Cardiac muscle cell (in vitro differentiated cells and primary cell): ENCODE measurements around the gene RNF145. TPM values are rescaled to one million over a fixed set of nuclear protein-coding genes. Genes with fewer than 3 reads are reported as not detected.
"Not testable (repeated sequence)": the region's sequence is repeated elsewhere in the genome, so short reads cannot be mapped to it uniquely, and the experiment has no call there.

Experiments used
- DNase-seq, 2 donors: peaks; one replicate each; pipeline versions ENCODE4 v3.0.0 to v3.0.0-alpha.2; 2010 to 2017; ENCODE audit warnings: low read depth in 1 of 2, low spot score in 1 of 2
- H3K27ac ChIP-seq: fragments of 200-600 bp; sonication (generic); 2 replicates; pipeline ENCODE4 v1.5.1; 2016
- H3K27me3 ChIP-seq: fragments of 200-600 bp; sonication (generic); 2 replicates; pipeline ENCODE4 v1.6.0; 2016; ENCODE audit warnings: control low read depth
- H3K36me3 ChIP-seq: fragments of 200-600 bp; sonication (generic); 2 replicates; pipeline ENCODE4 v1.5.1; 2016; ENCODE audit warnings: control low read depth
- H3K4me1 ChIP-seq: fragments of 200-600 bp; sonication (generic); 2 replicates; pipeline ENCODE4 v1.8.1; 2017; ENCODE audit warnings: low read depth, mild to moderate bottlenecking, mixed run types
- H3K4me3 ChIP-seq: fragments of 200-600 bp; sonication (generic); 2 replicates; pipeline ENCODE4 v1.5.1; 2016; ENCODE audit warnings: mild to moderate bottlenecking
- H3K9me3 ChIP-seq: fragments of 200-600 bp; sonication (generic); 2 replicates; pipeline ENCODE4 v1.5.1; 2017; ENCODE audit warnings: low read depth, mild to moderate bottlenecking, control low read depth
- polyA plus RNA-seq: library from polyadenylated mRNA; unstranded; fragments of >200 nt; fragmentation: Nextera tagmentation; extraction: Ambion mirVana; gene quantifications from 2 replicates; pipeline ENCODE4 v1.2.1, GENCODE V29; 2016
- total RNA-seq: library from RNA; depleted of rRNA; stranded (reverse); fragments of >200 nt; gene quantifications from 2 replicates; pipeline ENCODE4 v1.2.3, GENCODE V29; 2016
- TF ChIP-seq, protein P1 (sequence below): IDR thresholded peaks from 2 replicates; pipeline ENCODE4 v1.5.1; 2012; ENCODE audit warnings: low read depth, mild to moderate bottlenecking, low read length

Gene RNF145
- total and polyA plus RNA-seq, 2 experiments from 2014 or later: 17.1 to 38.7 TPM

DNA sequence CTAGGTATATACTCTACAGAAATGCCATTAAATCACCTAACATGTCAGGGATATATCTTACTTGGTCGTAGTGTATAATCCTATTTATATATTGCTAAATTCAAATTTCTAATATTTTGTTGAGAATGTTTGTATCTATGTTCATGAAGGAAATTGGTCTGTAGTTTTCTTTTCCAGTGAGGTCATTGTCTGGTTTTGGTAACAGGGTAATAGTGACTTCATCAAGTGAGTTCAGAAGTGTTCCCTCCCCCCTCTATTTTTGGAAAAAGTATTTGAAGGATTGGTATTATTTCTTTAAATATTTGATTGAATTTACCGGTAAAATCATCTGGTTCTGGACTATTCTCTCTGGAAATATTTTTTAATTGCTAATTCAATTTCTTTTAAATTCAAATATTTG lies 86.2 kb downstream of the RNF145 start:
- H3K4me1 ChIP-seq: no peaks in the 10 kb centered on the region
- H3K9me3 ChIP-seq: no peaks in the 10 kb centered on the region
- DNase-seq: no peak
- H3K36me3 ChIP-seq: no peaks in the 10 kb centered on the region
- TF ChIP-seq, protein P1, sequence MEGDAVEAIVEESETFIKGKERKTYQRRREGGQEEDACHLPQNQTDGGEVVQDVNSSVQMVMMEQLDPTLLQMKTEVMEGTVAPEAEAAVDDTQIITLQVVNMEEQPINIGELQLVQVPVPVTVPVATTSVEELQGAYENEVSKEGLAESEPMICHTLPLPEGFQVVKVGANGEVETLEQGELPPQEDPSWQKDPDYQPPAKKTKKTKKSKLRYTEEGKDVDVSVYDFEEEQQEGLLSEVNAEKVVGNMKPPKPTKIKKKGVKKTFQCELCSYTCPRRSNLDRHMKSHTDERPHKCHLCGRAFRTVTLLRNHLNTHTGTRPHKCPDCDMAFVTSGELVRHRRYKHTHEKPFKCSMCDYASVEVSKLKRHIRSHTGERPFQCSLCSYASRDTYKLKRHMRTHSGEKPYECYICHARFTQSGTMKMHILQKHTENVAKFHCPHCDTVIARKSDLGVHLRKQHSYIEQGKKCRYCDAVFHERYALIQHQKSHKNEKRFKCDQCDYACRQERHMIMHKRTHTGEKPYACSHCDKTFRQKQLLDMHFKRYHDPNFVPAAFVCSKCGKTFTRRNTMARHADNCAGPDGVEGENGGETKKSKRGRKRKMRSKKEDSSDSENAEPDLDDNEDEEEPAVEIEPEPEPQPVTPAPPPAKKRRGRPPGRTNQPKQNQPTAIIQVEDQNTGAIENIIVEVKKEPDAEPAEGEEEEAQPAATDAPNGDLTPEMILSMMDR: no peak
- H3K27me3 ChIP-seq: no peaks in the 10 kb centered on the region
- no peak overlapping the region for H3K27ac ChIP-seq
- no peak overlapping the region for H3K4me3 ChIP-seq

DNA sequence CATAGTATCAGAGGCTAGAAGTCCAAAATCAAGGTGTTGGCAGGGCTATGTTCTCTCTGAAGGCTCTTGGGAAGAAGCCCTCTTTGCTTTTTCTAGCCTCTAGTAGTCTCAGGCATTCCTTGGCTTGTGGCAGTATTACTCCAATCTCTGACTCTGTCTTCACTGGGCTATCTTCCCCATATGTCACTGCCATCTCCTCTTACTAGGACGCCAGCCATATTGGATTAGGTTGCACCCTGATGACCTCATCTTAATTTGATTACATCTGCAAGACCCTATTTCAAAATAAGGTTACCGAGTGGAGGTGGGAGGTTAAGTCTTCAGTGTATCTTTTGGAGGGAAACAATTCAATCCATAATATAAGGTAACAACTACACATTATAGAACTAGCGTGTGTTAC lies 88.3 kb downstream of the RNF145 start:
- TF ChIP-seq, protein P1: no peak
- H3K36me3 ChIP-seq: no peaks in the 10 kb centered on the region
- H3K4me1 ChIP-seq: peaks cover 3% of the 10 kb centered on the region
- DNase-seq: no peak
- no peaks in the 10 kb centered on the region for H3K27me3 ChIP-seq
- H3K4me3 ChIP-seq: no peak overlapping the region
- no peaks in the 10 kb centered on the region for H3K9me3 ChIP-seq
- no peak overlapping the region for H3K27ac ChIP-seq

DNA sequence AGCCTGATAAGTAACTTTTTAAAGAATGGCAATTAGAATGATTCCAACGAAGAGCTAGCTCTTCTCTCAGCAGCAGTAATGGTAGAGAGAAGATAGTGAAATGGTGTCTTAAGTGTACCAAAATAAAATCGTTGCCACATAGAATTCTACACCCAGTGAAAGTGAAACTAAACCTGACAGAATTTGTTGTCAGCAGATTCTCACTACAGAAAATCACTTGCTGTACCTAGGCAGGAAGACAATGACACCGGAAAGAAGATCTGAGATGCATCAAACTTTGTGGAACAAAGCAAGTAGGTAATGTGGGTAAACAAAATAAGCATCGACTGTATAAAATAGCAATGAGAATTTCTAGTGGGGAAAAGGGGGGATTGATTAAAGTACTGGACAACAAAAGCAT lies 88.9 kb downstream of the RNF145 start:
- DNase-seq: no peak

DNA sequence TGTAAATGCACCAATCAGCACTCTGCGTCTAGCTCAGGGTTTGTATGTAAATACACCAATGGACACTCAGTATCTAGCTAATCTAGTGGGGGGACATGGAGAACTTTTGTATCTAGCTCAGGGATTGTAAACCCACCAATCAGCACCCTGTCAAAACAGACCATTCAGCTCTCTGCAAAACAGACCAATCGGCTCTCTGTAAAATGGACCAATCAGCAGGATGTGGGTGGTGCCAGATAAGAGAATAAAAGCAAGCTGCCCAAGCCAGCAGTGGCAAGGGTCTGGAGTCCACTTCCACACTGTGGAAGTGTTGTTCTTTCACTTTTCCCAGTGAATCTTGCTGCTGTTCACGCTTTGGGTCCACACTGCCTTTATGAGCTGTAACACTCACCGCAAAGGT lies 89.5 kb downstream of the RNF145 start:
- H3K27ac ChIP-seq, DNase-seq, H3K27me3 ChIP-seq, H3K4me1 ChIP-seq, H3K4me3 ChIP-seq, H3K9me3 ChIP-seq, H3K36me3 ChIP-seq: not testable (repeated sequence)

More for the DNA sequence above, 88.9 kb downstream of the RNF145 start:
- Histone ChIP-seq H3K27me3 (no peaks in the 10 kb centered on the region), H3K36me3 (no peaks in the 10 kb centered on the region), H3K27ac (no peak overlapping the region), H3K9me3 (no peaks in the 10 kb centered on the region), H3K4me1 (peaks cover 3% of the 10 kb centered on the region), H3K4me3 (no peak overlapping the region)
- TF ChIP-seq, protein P1: no peak

DNA sequence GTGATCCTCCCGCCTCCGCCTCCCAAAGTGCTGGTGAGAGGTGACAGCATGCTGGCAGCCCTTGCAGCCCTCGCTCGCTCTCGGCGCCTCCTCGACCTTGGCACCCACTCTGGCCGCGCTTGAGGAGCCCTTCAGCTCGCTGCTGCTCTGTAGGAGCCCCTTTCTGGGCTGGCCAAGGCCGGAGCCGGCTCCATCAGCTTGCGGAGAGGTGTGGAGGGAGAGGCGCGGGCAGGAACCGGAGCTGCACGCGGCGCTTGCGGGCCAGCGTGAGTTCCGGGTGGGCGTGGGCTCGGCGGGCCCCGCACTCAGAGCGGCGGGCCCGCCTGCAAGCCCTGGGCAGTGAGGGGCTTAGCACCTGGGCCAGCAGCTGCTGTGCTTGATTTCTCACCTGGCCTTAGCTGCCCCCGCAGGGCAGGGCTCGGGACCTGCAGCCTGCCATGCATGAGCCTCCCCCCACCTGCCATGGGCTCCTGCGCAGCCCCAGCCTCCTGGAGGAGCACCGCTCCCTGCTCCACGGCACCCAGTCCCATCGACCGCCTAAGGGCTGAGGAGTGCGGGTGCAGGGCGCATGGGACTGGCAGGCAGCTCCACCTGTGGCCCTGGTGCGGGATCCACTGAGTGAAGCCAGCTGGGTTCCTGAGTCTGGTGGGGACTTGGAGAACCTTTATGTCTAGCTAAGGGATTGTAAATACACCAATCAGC lies 90.2 kb downstream of the RNF145 start:
- H3K9me3 ChIP-seq, H3K27me3 ChIP-seq, H3K27ac ChIP-seq, H3K4me1 ChIP-seq, DNase-seq, H3K36me3 ChIP-seq, H3K4me3 ChIP-seq: not testable (repeated sequence)

DNA sequence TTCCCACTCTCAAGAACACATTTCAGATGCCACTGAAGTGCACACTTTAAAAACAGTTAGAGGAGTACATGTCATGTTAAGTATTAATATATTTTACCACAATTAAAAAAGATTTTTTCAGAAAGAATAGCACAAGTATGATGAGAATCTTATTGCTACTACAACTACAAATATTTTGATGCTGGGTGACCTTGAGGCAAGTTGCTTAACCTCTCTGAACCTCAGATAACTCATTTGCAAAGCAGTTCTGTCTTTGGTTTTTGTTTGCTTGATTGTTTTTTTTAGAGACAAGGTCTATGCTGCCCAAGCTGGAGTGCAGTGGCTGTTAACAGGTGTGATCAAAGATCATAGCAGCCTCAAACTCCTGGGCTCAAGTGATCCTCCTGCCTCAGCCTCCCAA lies 95.9 kb downstream of the RNF145 start:
- Histone ChIP-seq H3K27me3 (peaks cover 34% of the 10 kb centered on the region), H3K4me1 (peaks cover 3% of the 10 kb centered on the region), H3K27ac (no peak overlapping the region)

More for the DNA sequence above, 95.9 kb downstream of the RNF145 start:
- TF ChIP-seq, protein P1: no peak
- Histone ChIP-seq H3K4me3 (no peak overlapping the region), H3K36me3 (no peaks in the 10 kb centered on the region), H3K9me3 (no peaks in the 10 kb centered on the region)
- no peak for DNase-seq
